H1 (cell line): Measurements from ENCODE around the gene TSPOAP1. TPM values are rescaled to one million over a fixed set of nuclear protein-coding genes. Genes with fewer than 3 reads are reported as not detected.
A peak's percentile ranks its signal among the peaks of the same experiment; 100 is the strongest.

Source experiments
- CTCF ChIA-PET: fragments of 300-600 bp; sonication (Branson Sonifier 250); formaldehyde crosslinking; loops from one replicate; lab custom pipeline; 2021; ENCODE audit not compliant: partially characterized antibody; lab: Charles Lee
- POLR2A ChIA-PET: fragments of 300-600 bp; sonication (Branson Sonifier 250); formaldehyde crosslinking; loops from one replicate; lab custom pipeline; 2021; ENCODE audit warnings: inconsistent platforms; ENCODE audit not compliant: partially characterized antibody; lab: Charles Lee
- DNase-seq, 2 experiments: peaks; one replicate each; pipeline versions ENCODE4 v3.0.0 to v3.0.0-alpha.2; 2010 to 2022; ENCODE audit warnings: low spot score in 2 of 2, low read depth in 1 of 2, mixed read lengths in 1 of 2
- FAIRE-seq: peaks from 2 replicates; lab custom pipeline; 2011; peaks lifted over from hg19 to GRCh38; lab: Jason Lieb, UNC
- H2AFZ ChIP-seq: 2 replicates; pipeline ENCODE4 v1.8.1; 2012; ENCODE audit warnings: low read length, inconsistent platforms
- H2AK5ac ChIP-seq: 2 replicates; pipeline ENCODE4 v1.6.1; 2013; ENCODE audit warnings: low read depth, low read length
- H2BK120ac ChIP-seq: replicated peaks from 2 replicates; pipeline ENCODE3; 2013; ENCODE audit warnings: low read depth, low read length, inconsistent platforms
- H2BK12ac ChIP-seq: 2 replicates; pipeline ENCODE4 v1.6.1; 2013; ENCODE audit warnings: low read depth, low read length
- H2BK15ac ChIP-seq: 2 replicates; pipeline ENCODE4 v1.6.1; 2013; ENCODE audit warnings: low read length
- H2BK20ac ChIP-seq: 2 replicates; pipeline ENCODE4 v1.6.1; 2013; ENCODE audit warnings: low read length
- H2BK5ac ChIP-seq: 2 replicates; pipeline ENCODE4 v1.6.1; 2013; ENCODE audit warnings: low read depth, low read length
- H3K14ac ChIP-seq: 2 replicates; pipeline ENCODE4 v1.6.1; 2013; ENCODE audit warnings: inconsistent platforms; ENCODE audit not compliant: insufficient read length
- H3K18ac ChIP-seq: 2 replicates; pipeline ENCODE4 v1.6.1; 2013; ENCODE audit warnings: low read length; ENCODE audit errors: extremely low read depth
- H3K23ac ChIP-seq: 2 replicates; pipeline ENCODE4 v1.6.1; 2013; ENCODE audit warnings: inconsistent platforms; ENCODE audit not compliant: insufficient read length
- H3K23me2 ChIP-seq: 2 replicates; pipeline ENCODE4 v1.6.1; 2013; ENCODE audit warnings: low read depth, low read length
- H3K27ac ChIP-seq: 2 replicates; pipeline ENCODE4 v1.6.1; 2011; ENCODE audit warnings: low read depth, low read length, inconsistent platforms
- H3K27me3 ChIP-seq, 4 experiments: replicated peaks in 1 of 4; 1 replicate in 1 of 4; 2 replicates in 3 of 4; pipeline versions ENCODE4 v1.6.1 to v1.8.1; 2011 to 2013; ENCODE audit warnings: low read length in 3 of 4, mild to moderate bottlenecking in 3 of 4, inconsistent platforms in 2 of 4, mixed read lengths in 2 of 4, moderate library complexity in 1 of 4; ENCODE audit not compliant: control insufficient read depth in 3 of 4, insufficient read depth in 3 of 4; ENCODE audit errors: extremely low read depth in 1 of 4
- H3K36me3 ChIP-seq, 4 experiments: 2 replicates each; pipeline versions ENCODE4 v1.6.1 to v1.8.1; 2011 to 2013; ENCODE audit warnings: mild to moderate bottlenecking in 4 of 4, low read length in 3 of 4, moderate library complexity in 2 of 4, control low read depth in 1 of 4, inconsistent platforms in 1 of 4; ENCODE audit not compliant: insufficient read depth in 4 of 4, control insufficient read depth in 2 of 4
- H3K4ac ChIP-seq: replicated peaks from 2 replicates; pipeline ENCODE3; 2013; ENCODE audit warnings: low read length, low read depth, mixed read lengths, inconsistent platforms; ENCODE audit not compliant: insufficient read length
- H3K4me1 ChIP-seq, 4 experiments: replicated peaks in 1 of 4; 1 replicate in 1 of 4; 2 replicates in 3 of 4; pipeline versions ENCODE4 v1.6.1 to v1.8.1; 2011 to 2013; ENCODE audit warnings: low read length in 3 of 4, inconsistent platforms in 2 of 4, mixed read lengths in 1 of 4; ENCODE audit not compliant: insufficient read depth in 4 of 4, control insufficient read depth in 3 of 4
- H3K4me2 ChIP-seq, 2 experiments: 2 replicates each; pipeline versions ENCODE4 v1.6.1 to v1.8.1; 2011 to 2013; ENCODE audit warnings: low read depth in 2 of 2, low read length in 2 of 2, control low read depth in 1 of 2, inconsistent platforms in 1 of 2, mild to moderate bottlenecking in 1 of 2; ENCODE audit not compliant: insufficient read depth in 1 of 2
- H3K4me3 ChIP-seq, 4 experiments: fragments of 200-600, 300-600 bp in 1 of 4; sonication (generic), shearing (Covaris generic), sonication (Bioruptor Twin) in 1 of 4; 2 replicates each; pipeline versions ENCODE4 v1.5.1 to v1.8.1; 2011 to 2016; ENCODE audit warnings: low read length in 4 of 4, low read depth in 3 of 4, control low read depth in 2 of 4, inconsistent platforms in 2 of 4, mild to moderate bottlenecking in 2 of 4, mixed read lengths in 1 of 4, moderate library complexity in 1 of 4; ENCODE audit not compliant: insufficient read depth in 2 of 4; ENCODE audit errors: extremely low read depth in 1 of 4
- H3K56ac ChIP-seq: replicated peaks from 2 replicates; pipeline ENCODE3; 2013; ENCODE audit warnings: low read depth, mild to moderate bottlenecking, mixed read lengths, low read length, inconsistent platforms; ENCODE audit not compliant: insufficient read length
- H3K79me1 ChIP-seq: 2 replicates; pipeline ENCODE4 v1.6.1; 2013; ENCODE audit warnings: low read depth, low read length, control low read depth
- H3K79me2 ChIP-seq, 2 experiments: 2 replicates each; pipeline versions ENCODE4 v1.6.1 to v1.8.1; 2012 to 2013; ENCODE audit warnings: low read length in 2 of 2, mild to moderate bottlenecking in 2 of 2, inconsistent platforms in 1 of 2; ENCODE audit not compliant: insufficient read depth in 2 of 2, control insufficient read depth in 1 of 2
- H3K9ac ChIP-seq, 4 experiments: replicated peaks in 1 of 4; 1 replicate in 1 of 4; 2 replicates in 3 of 4; pipeline versions ENCODE4 v1.6.1 to v1.8.1; 2011 to 2013; ENCODE audit warnings: low read depth in 3 of 4, low read length in 3 of 4, control low read depth in 2 of 4, mild to moderate bottlenecking in 2 of 4, moderate library complexity in 2 of 4, inconsistent platforms in 1 of 4; ENCODE audit errors: extremely low read depth in 1 of 4
- H3K9me3 ChIP-seq, 2 experiments: 2 replicates each; pipeline versions ENCODE4 v1.6.1 to v1.8.1; 2012 to 2013; ENCODE audit warnings: mild to moderate bottlenecking in 2 of 2, moderate library complexity in 2 of 2, control low read depth in 1 of 2, inconsistent platforms in 1 of 2, low read depth in 1 of 2, low read length in 1 of 2, mixed read lengths in 1 of 2; ENCODE audit not compliant: insufficient read depth in 2 of 2
- H4K20me1 ChIP-seq, 2 experiments: replicated peaks in 1 of 2; 2 replicates each; pipeline versions ENCODE3 to v1.8.1; 2011 to 2013; ENCODE audit warnings: inconsistent platforms in 2 of 2, low read length in 2 of 2, mild to moderate bottlenecking in 1 of 2; ENCODE audit not compliant: insufficient read depth in 2 of 2, control insufficient read depth in 1 of 2
- H4K5ac ChIP-seq: 2 replicates; pipeline ENCODE4 v1.6.1; 2013; ENCODE audit warnings: low read length, low read depth, mixed read lengths, inconsistent platforms; ENCODE audit not compliant: insufficient read length
- H4K8ac ChIP-seq: 2 replicates; pipeline ENCODE4 v1.8.0; 2013; ENCODE audit warnings: mild to moderate bottlenecking, moderate library complexity, low read length, inconsistent platforms; ENCODE audit not compliant: insufficient read depth; ENCODE audit errors: extremely low read depth
- H4K91ac ChIP-seq: replicated peaks from 2 replicates; pipeline ENCODE3; 2013; ENCODE audit warnings: low read length, mixed read lengths, inconsistent platforms; ENCODE audit not compliant: insufficient read length
- CTCF ChIP-seq, 3 experiments: IDR thresholded peaks; 1 replicate in 2 of 3; 2 replicates in 1 of 3; pipeline versions ENCODE4 v1.5.1 to v1.6.1; 2011; ENCODE audit warnings: low read length in 3 of 3, mild to moderate bottlenecking in 3 of 3, inconsistent platforms in 2 of 3, low read depth in 1 of 3, moderate library complexity in 1 of 3; ENCODE audit not compliant: insufficient read depth in 1 of 3; ENCODE audit errors: control extremely low read depth in 1 of 3
- RAD21 ChIP-seq, 2 experiments: IDR thresholded peaks in 1 of 2; conservative IDR thresholded peaks in 1 of 2; 2 replicates each; pipeline ENCODE4 v1.6.1; 2011; ENCODE audit warnings: low read depth in 2 of 2, low read length in 2 of 2, improper control_type of control experiment in 1 of 2, inconsistent platforms in 1 of 2, mild to moderate bottlenecking in 1 of 2, moderate library complexity in 1 of 2
- SAP30 ChIP-seq: fragments of 300-600 bp; sonication (generic); IDR thresholded peaks from 2 replicates; pipeline ENCODE4 v1.7.1; 2012; ENCODE audit warnings: low read length, moderate library complexity, mild to moderate bottlenecking, inconsistent platforms; ENCODE audit not compliant: insufficient read depth, insufficient replicate concordance
- WGBS, 2 experiments: shearing (Covaris generic) in 1 of 2; methylation state at CpG; one replicate each; pipeline versions ENCODE4 v1.1.6 to v1.1.7; 2013 to 2015; ENCODE audit warnings: low lambda C conversion rate in 2 of 2, mixed read lengths in 2 of 2, inconsistent platforms in 1 of 2, low coverage in 1 of 2, missing lambda C conversion rate in 1 of 2; ENCODE audit not compliant: insufficient replicate concordance in 2 of 2, insufficient coverage in 1 of 2, insufficient read length in 1 of 2; ENCODE audit errors: extremely low coverage in 1 of 2, missing lambda C conversion rate in 1 of 2; 5-methylcytosine and 5-hydroxymethylcytosine counted together
- polyA plus RNA-seq, 7 experiments: library from polyadenylated mRNA; depleted of rRNA in 3 of 7; stranded (reverse) in 5 of 7; unstranded in 2 of 7; fragments of >200 nt in 5 of 7; fragments of 200-250 nt in 2 of 7; gene quantifications; 1 replicate in 5 of 7; 2 replicates in 1 of 7; 4 replicates in 1 of 7; pipeline versions ENCODE4 v1.2.1 to v1.2.3, GENCODE V29; 2011 to 2013; ENCODE audit warnings: missing spikeins in 2 of 7, mixed read lengths in 2 of 7
- total RNA-seq: library from RNA; stranded (reverse); fragmentation: NEBNext Ultra II Directional; extraction: Animal tissue kit (Norgen Biotek cat#: 25700); gene quantifications from 2 replicates; pipeline ENCODE4 v1.2.1, GENCODE V29; 2021

Gene TSPOAP1
- total and polyA plus RNA-seq, 2 of the 8 experiments (the other 6 are each of a cell fraction or from before 2014, with no cell fraction given): 7.6 to 9.2 TPM

- Histone ChIP-seq H3K9me3 (no peaks in the 10 kb centered on the region), H2BK12ac (no peak overlapping the region), H3K23me2 (no peaks in the 10 kb centered on the region), H3K56ac (no peak overlapping the region), H3K4me2 (no peak overlapping the region), H3K4ac (no peak overlapping the region), H3K18ac (no peak overlapping the region), H3K23ac (no peak overlapping the region), H4K5ac (no peak overlapping the region), H4K20me1 (peaks cover 4% of the 10 kb centered on the region in 2 experiments), H3K4me1 (no peaks in the 10 kb centered on the region), H3K27ac (no peak overlapping the region), H2AFZ (no peak overlapping the region), H4K91ac (no peak overlapping the region), H4K8ac (no peak overlapping the region), H3K14ac (no peak overlapping the region), H2BK5ac (no peak overlapping the region), H3K79me2 (no peaks in the 10 kb centered on the region), H3K4me3 (no peak overlapping the region), H3K27me3 (no peaks in the 10 kb centered on the region), H3K36me3 (peaks cover 25 to 55% (median 46%) of the 10 kb centered on the region in 4 experiments), H3K79me1 (no peaks in the 10 kb centered on the region), H2AK5ac (no peak overlapping the region), H2BK20ac (no peak overlapping the region), H3K9ac (no peak overlapping the region), H2BK120ac (no peak overlapping the region), H2BK15ac (no peak overlapping the region)
- 88% methylated on average over 2 of the region's 2 CpGs; no CpG with 5 or more reads in 1 of the 2 experiments for WGBS, 2 experiments
- FAIRE-seq: no peak
- no peak for DNase-seq
- peak in 1 of 3 experiments; percentile 25; a peak in 1 of 4 replicates for TF ChIP-seq CTCF (IDR thresholded peaks at IDR 0.05; ENCODE audit: control extremely low read depth in 1 of 3, insufficient read depth in 1 of 3, low read depth in 1 of 3, low read length in 3 of 3)
- no peak for TF ChIP-seq SAP30
- peak; percentile 20 to 36; a peak in 3 of 4 replicates for TF ChIP-seq RAD21 (IDR thresholded peaks at IDR 0.05 in 1 of 2, conservative IDR thresholded peaks at IDR 0.05 in 1 of 2; ENCODE audit: low read depth in 2 of 2, low read length in 2 of 2)
- POLR2A ChIA-PET: interaction anchor here (0.7 to 11.3 kb wide), 14 partner anchors 8 to 168 kb away, joined by 3 to 149 read pairs (median 5); partner anchors contain the start of genes SUPT4H1 and TSPOAP1
- CTCF ChIA-PET: interaction anchor here (1.3 to 18.5 kb wide), 6 partner anchors 10 to 90 kb away, joined by 3 to 384 read pairs (median 5); partner anchors contain the start of genes RNF43 and TSPOAP1
Measured at GRCh38 chr17:58344791-58345157, 16.2 kb upstream of the TSPOAP1 start.
